ENCODE results near the gene GPBP1L1.

GRCh38 chr1:45586769-45587168, 99.6 kb downstream of the GPBP1L1 start:
- TF ChIP-seq CTCF (IDR thresholded peaks at IDR 0.05) (no peak), POLR2A (IDR thresholded peaks at IDR 0.05) (no peak)

Data from ovary (tissue), 3 donors.